ENCODE data around the gene PJA2. TPM values are rescaled to one million over a fixed set of nuclear protein-coding genes. Genes with fewer than 3 reads are reported as not detected.

The PJA2 gene
- total and polyA plus RNA-seq, 9 donors, result 58.8 to 122 (median 109) TPM

GRCh38 chr5:109324351-109324750 is 85.4 kb downstream of the PJA2 start:
- H3K9me3 ChIP-seq, result no peaks in the 10 kb centered on the region
- H3K4me3 ChIP-seq, result no peak overlapping the region
- intact Hi-C loops (cut with DNase I), result no loop called here
- DNase-seq, result peak; percentile 30 to 66 (median 37)
- H3K4me1 ChIP-seq (ENCODE audit: insufficient read depth), result peaks cover 16% of the 10 kb centered on the region
- no peak for TF ChIP-seq EP300 (IDR thresholded peaks at IDR 0.05)
- no peak for TF ChIP-seq CTCF (IDR thresholded peaks at IDR 0.05)
- no peak for TF ChIP-seq POLR2A (IDR thresholded peaks at IDR 0.05)
- H3K36me3 ChIP-seq, result no peaks in the 10 kb centered on the region
- no peaks in the 10 kb centered on the region for H3K27me3 ChIP-seq
- H3K27ac ChIP-seq, result peak overlapping the region in 1 of 2 donors; percentile 16
- whole genome bisulfite sequencing, 3 donors, result 34 to 38% (median 35%) methylated on average over 7 of the region's 7 CpGs

- Histone ChIP-seq H3K36me3 (no peaks in the 10 kb centered on the region), H3K27ac (peak overlapping the region in 1 of 2 donors; percentile 16), H3K4me1 (ENCODE audit: insufficient read depth) (peaks cover 16% of the 10 kb centered on the region), H3K27me3 (no peaks in the 10 kb centered on the region), H3K9me3 (no peaks in the 10 kb centered on the region), H3K4me3 (no peak overlapping the region)
- DNase-seq, result no peak
- TF ChIP-seq CTCF (IDR thresholded peaks at IDR 0.05) (no peak), POLR2A (IDR thresholded peaks at IDR 0.05) (no peak), EP300 (IDR thresholded peaks at IDR 0.05) (no peak)
- 94 to 96% (median 95%) methylated on average over 4 of the region's 4 CpGs for WGBS, 3 donors
- intact Hi-C loops (cut with DNase I), result no loop called here
Observed at GRCh38 chr5:109322694-109323093, 87.1 kb downstream of the PJA2 start.

- no peak overlapping the region for H3K4me3 ChIP-seq
Observed at GRCh38 chr5:109319351-109319750, 90.4 kb downstream of the PJA2 start.

GRCh38 chr5:109318455-109319108 is 91.2 kb downstream of the PJA2 start:
- no peaks in the 10 kb centered on the region for H3K27me3 ChIP-seq
- H3K4me1 ChIP-seq (ENCODE audit: insufficient read depth), result peaks cover 5% of the 10 kb centered on the region
- intact Hi-C loops (cut with DNase I), result no loop called here
- WGBS, 3 donors, result 90 to 96% (median 96%) methylated on average over 9 of the region's 9 CpGs
- no peaks in the 10 kb centered on the region for H3K36me3 ChIP-seq
- TF ChIP-seq POLR2A (IDR thresholded peaks at IDR 0.05) (no peak), EP300 (IDR thresholded peaks at IDR 0.05) (no peak), CTCF (IDR thresholded peaks at IDR 0.05) (no peak)
- no peak overlapping the region for H3K4me3 ChIP-seq
- no peak for DNase-seq
- H3K9me3 ChIP-seq, result no peaks in the 10 kb centered on the region
- H3K27ac ChIP-seq, result no peak overlapping the region

More at GRCh38 chr5:109319351-109319750, 90.4 kb downstream of the PJA2 start:
- peaks cover 8% of the 10 kb centered on the region for H3K4me1 ChIP-seq (ENCODE audit: insufficient read depth)
- H3K9me3 ChIP-seq, result no peaks in the 10 kb centered on the region
- intact Hi-C loops (cut with DNase I), result no loop called here
- no peaks in the 10 kb centered on the region for H3K36me3 ChIP-seq
- no peak for DNase-seq
- TF ChIP-seq POLR2A (IDR thresholded peaks at IDR 0.05), result no peak
- no peak overlapping the region for H3K27ac ChIP-seq
- H3K27me3 ChIP-seq, result no peaks in the 10 kb centered on the region
- WGBS, 3 donors, result 94 to 97% (median 97%) methylated on average over 7 of the region's 7 CpGs

GRCh38 chr5:109316634-109317033 is 93.1 kb downstream of the PJA2 start:
- H3K27me3 ChIP-seq, result no peaks in the 10 kb centered on the region
- WGBS, 3 donors, result 91 to 93% (median 92%) methylated on average over 4 of the region's 4 CpGs
- H3K9me3 ChIP-seq, result no peaks in the 10 kb centered on the region
- H3K4me3 ChIP-seq, result no peak overlapping the region
- H3K4me1 ChIP-seq (ENCODE audit: insufficient read depth), result no peaks in the 10 kb centered on the region
- no peak for DNase-seq
- H3K36me3 ChIP-seq, result no peaks in the 10 kb centered on the region
- no peak overlapping the region for H3K27ac ChIP-seq
- TF ChIP-seq EP300 (IDR thresholded peaks at IDR 0.05) (no peak), POLR2A (IDR thresholded peaks at IDR 0.05) (no peak), CTCF (IDR thresholded peaks at IDR 0.05) (no peak)
- intact Hi-C loops (cut with DNase I), result no loop called here
